Panc1 (cell line): ENCODE data around the gene REC114. TPM values are rescaled to one million over a fixed set of nuclear protein-coding genes. Genes with fewer than 3 reads are reported as not detected.
A peak's percentile ranks its signal among the peaks of the same experiment; 100 is the strongest.

Experiments used
- ATAC-seq: fragments of 200-7000 bp; cut with Tn5 transposase; 2 replicates; pipeline ENCODE4 v1.9.1; 2020; ENCODE audit warnings: mild to moderate bottlenecking, moderate library complexity
- BruUV-seq: library from RNA; stranded (reverse); fragments of 400-500 nt; replicated peaks from 2 replicates; lab custom pipeline; 2021; lab: Mats Ljungman, UMichigan
- CTCF ChIA-PET: fragments of 300-600 bp; sonication (Branson Sonifier 250); formaldehyde crosslinking; loops from one replicate; lab custom pipeline; 2022; ENCODE audit warnings: antibody characterized with exemption; lab: Charles Lee
- POLR2A ChIA-PET: fragments of 300-600 bp; sonication (Branson Sonifier 250); formaldehyde crosslinking; loops from one replicate; lab custom pipeline; 2022; ENCODE audit warnings: antibody characterized with exemption; lab: Charles Lee
- DNase-seq: peaks from one replicate; pipeline ENCODE4 v3.0.0-alpha.2; 2010; ENCODE audit warnings: low read depth, low spot score
- H3K27ac ChIP-seq: 2 replicates; pipeline ENCODE4 v1.5.1; 2011; ENCODE audit warnings: mild to moderate bottlenecking, low read length, inconsistent platforms
- H3K27me3 ChIP-seq: fragments of 200-500 bp; sonication (Bioruptor generic); 2 replicates; pipeline ENCODE4 v1.6.0; 2014; ENCODE audit warnings: low read length, inconsistent platforms; ENCODE audit not compliant: control insufficient read depth, insufficient read depth
- H3K36me3 ChIP-seq: fragments of 200-500 bp; sonication (Bioruptor generic); 2 replicates; pipeline ENCODE4 v1.5.1; 2014; ENCODE audit warnings: inconsistent platforms, mild to moderate bottlenecking, low read length, moderate library complexity; ENCODE audit not compliant: control insufficient read depth, insufficient read depth
- H3K4me1 ChIP-seq: 2 replicates; pipeline ENCODE4 v1.5.1; 2011; ENCODE audit warnings: inconsistent platforms, mild to moderate bottlenecking, low read length, moderate library complexity; ENCODE audit not compliant: control insufficient read depth, insufficient read depth
- H3K4me3 ChIP-seq, 2 experiments: 2 replicates each; pipeline ENCODE4 v1.5.1; 2011 to 2012; ENCODE audit warnings: low read depth in 2 of 2, low read length in 2 of 2, mild to moderate bottlenecking in 2 of 2, inconsistent platforms in 1 of 2, moderate library complexity in 1 of 2
- H3K9me3 ChIP-seq: fragments of 200-500 bp; sonication (Bioruptor generic); 2 replicates; pipeline ENCODE4 v1.5.1; 2014; ENCODE audit warnings: low read depth, mild to moderate bottlenecking, inconsistent platforms, low read length, moderate library complexity; ENCODE audit not compliant: control insufficient read depth, insufficient read depth
- POLR2AphosphoS5 ChIP-seq: IDR thresholded peaks from 2 replicates; pipeline ENCODE4 v1.6.1; 2012; ENCODE audit warnings: mild to moderate bottlenecking, low read depth, low read length, moderate library complexity
- SIN3A ChIP-seq: IDR thresholded peaks from 2 replicates; pipeline ENCODE4 v1.6.1; 2012; ENCODE audit warnings: low read depth, mild to moderate bottlenecking, low read length, moderate library complexity, borderline replicate concordance; ENCODE audit not compliant: insufficient read depth
- TCF7L2 ChIP-seq: IDR thresholded peaks from 2 replicates; pipeline ENCODE4 v1.6.1; 2011; ENCODE audit warnings: mild to moderate bottlenecking, low read depth, low read length, inconsistent platforms
- in situ Hi-C: cut with HindIII; loops from 2 replicates; pipeline ENCODE4 v1.10.0; 2016; ENCODE audit warnings: low sequenced_read_pairs, low pct_unique_long_range_greater_than_20kb
- intact Hi-C: fragments of 100-400 bp; cut with micrococcal nuclease; formaldehyde crosslinking; loops from one replicate; pipeline ENCODE4 v1.10.0; 2022; ENCODE audit not compliant: unreplicated experiment
- total RNA-seq: library from RNA; stranded (reverse); gene quantifications from one replicate; pipeline ENCODE4 v1.2.1, GENCODE V29; 2021; ENCODE audit not compliant: unreplicated experiment
- TF ChIP-seq, protein P1 (sequence below), 2 experiments: IDR thresholded peaks; 2 replicates each; pipeline ENCODE4 v1.6.1; 2011 to 2012; ENCODE audit warnings: low read depth in 2 of 2, control low read depth in 1 of 2, low read length in 1 of 2, mild to moderate bottlenecking in 1 of 2, moderate library complexity in 1 of 2; ENCODE audit not compliant: insufficient read depth in 1 of 2
- TF ChIP-seq, protein P2 (sequence below): fragments of 450-650 bp; IDR thresholded peaks from 2 replicates; pipeline ENCODE4 v1.5.1; 2017; ENCODE audit warnings: mild to moderate bottlenecking

REC114 gene
- total RNA-seq, 1 experiment from 2014 or later, result not detected

DNA sequence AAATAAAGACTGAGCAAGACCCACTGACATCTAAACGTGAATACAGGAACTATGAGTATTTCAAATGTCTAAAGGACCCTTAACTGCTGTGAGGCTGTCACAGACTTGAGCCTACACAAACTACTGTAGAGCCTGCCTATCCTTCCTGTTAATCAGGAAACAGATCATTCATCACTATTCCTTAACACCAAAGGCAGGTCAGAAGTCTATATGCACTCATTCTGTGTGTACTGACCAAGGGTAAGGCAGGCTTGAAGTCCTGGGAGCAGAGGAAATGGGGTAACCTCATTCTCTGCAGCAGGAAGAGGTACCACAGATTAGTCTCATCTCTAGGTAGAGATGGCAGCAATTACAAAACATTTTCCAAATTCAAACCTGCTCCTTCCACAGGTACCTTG, 159.5 kb downstream of the REC114 start:
- Histone ChIP-seq H3K27ac (peak overlapping the region; percentile 30; the same call in 1 of the 2 replicates), H3K4me1 (peaks cover 30% of the 10 kb centered on the region), H3K9me3 (no peaks in the 10 kb centered on the region), H3K4me3 (no peak overlapping the region), H3K27me3 (no peaks in the 10 kb centered on the region), H3K36me3 (no peaks in the 10 kb centered on the region)
- TF ChIP-seq, protein P1, sequence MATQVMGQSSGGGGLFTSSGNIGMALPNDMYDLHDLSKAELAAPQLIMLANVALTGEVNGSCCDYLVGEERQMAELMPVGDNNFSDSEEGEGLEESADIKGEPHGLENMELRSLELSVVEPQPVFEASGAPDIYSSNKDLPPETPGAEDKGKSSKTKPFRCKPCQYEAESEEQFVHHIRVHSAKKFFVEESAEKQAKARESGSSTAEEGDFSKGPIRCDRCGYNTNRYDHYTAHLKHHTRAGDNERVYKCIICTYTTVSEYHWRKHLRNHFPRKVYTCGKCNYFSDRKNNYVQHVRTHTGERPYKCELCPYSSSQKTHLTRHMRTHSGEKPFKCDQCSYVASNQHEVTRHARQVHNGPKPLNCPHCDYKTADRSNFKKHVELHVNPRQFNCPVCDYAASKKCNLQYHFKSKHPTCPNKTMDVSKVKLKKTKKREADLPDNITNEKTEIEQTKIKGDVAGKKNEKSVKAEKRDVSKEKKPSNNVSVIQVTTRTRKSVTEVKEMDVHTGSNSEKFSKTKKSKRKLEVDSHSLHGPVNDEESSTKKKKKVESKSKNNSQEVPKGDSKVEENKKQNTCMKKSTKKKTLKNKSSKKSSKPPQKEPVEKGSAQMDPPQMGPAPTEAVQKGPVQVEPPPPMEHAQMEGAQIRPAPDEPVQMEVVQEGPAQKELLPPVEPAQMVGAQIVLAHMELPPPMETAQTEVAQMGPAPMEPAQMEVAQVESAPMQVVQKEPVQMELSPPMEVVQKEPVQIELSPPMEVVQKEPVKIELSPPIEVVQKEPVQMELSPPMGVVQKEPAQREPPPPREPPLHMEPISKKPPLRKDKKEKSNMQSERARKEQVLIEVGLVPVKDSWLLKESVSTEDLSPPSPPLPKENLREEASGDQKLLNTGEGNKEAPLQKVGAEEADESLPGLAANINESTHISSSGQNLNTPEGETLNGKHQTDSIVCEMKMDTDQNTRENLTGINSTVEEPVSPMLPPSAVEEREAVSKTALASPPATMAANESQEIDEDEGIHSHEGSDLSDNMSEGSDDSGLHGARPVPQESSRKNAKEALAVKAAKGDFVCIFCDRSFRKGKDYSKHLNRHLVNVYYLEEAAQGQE (IDR thresholded peaks at IDR 0.05; ENCODE audit: insufficient read depth in 1 of 2, low read depth in 2 of 2, low read length in 1 of 2), result no peak
- TF ChIP-seq, protein P2, sequence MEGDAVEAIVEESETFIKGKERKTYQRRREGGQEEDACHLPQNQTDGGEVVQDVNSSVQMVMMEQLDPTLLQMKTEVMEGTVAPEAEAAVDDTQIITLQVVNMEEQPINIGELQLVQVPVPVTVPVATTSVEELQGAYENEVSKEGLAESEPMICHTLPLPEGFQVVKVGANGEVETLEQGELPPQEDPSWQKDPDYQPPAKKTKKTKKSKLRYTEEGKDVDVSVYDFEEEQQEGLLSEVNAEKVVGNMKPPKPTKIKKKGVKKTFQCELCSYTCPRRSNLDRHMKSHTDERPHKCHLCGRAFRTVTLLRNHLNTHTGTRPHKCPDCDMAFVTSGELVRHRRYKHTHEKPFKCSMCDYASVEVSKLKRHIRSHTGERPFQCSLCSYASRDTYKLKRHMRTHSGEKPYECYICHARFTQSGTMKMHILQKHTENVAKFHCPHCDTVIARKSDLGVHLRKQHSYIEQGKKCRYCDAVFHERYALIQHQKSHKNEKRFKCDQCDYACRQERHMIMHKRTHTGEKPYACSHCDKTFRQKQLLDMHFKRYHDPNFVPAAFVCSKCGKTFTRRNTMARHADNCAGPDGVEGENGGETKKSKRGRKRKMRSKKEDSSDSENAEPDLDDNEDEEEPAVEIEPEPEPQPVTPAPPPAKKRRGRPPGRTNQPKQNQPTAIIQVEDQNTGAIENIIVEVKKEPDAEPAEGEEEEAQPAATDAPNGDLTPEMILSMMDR, result no peak
- TF ChIP-seq POLR2AphosphoS5 (no peak), TCF7L2 (no peak), SIN3A (no peak)
- ATAC-seq, result peak; percentile 52
- intact Hi-C loops, result no loop called here
- POLR2A ChIA-PET, result no interaction called here
- CTCF ChIA-PET, result interaction anchor here (0.9 to 1.2 kb wide), 3 partner anchors 34 to 102 kb away, joined by 3 to 4 read pairs (median 4); no protein-coding TSS in a partner anchor
- BruUV-seq, result no TSS peak
- DNase-seq, result no peak
- in situ Hi-C loops, result no loop called here

DNA sequence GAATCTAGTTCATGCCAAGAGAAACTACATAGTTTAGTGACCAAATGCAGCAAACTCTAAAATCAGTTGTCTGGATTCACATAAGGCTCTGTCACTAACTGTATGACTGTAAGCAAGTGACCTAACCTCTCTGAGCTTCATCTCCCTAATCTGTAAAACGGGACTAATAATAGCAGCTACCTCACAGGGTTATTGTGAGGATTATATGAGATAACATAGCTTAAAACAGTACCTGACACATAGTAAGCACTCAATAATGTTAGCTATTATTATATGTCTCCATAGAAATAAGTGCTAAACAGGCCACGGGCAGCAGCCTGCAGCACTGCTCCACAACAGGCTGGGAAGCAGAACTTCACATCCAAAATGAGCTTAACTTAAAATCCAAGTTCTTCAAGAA, 160.0 kb downstream of the REC114 start:
- TF ChIP-seq POLR2AphosphoS5 (no peak), TCF7L2 (no peak), SIN3A (no peak)
- TF ChIP-seq, protein P1 (IDR thresholded peaks at IDR 0.05; ENCODE audit: insufficient read depth in 1 of 2, low read depth in 2 of 2, low read length in 1 of 2), result no peak
- TF ChIP-seq, protein P2, result no peak
- BruUV-seq, result no TSS peak
- intact Hi-C loops (no loop called here), in situ Hi-C loops (no loop called here)
- ChIA-PET CTCF (interaction anchor here (0.6 to 1.2 kb wide), 2 partner anchors 33 to 97 kb away, joined by 3 to 4 read pairs; no protein-coding TSS in a partner anchor), POLR2A (interaction anchor here (1.0 kb wide), 1 partner anchor 264 kb away, joined by 5 read pairs; no protein-coding TSS in a partner anchor)
- DNase-seq, result no peak
- ATAC-seq, result no peak
- Histone ChIP-seq H3K27ac (no peak overlapping the region), H3K4me3 (no peak overlapping the region), H3K9me3 (no peaks in the 10 kb centered on the region), H3K27me3 (no peaks in the 10 kb centered on the region), H3K36me3 (no peaks in the 10 kb centered on the region), H3K4me1 (peaks cover 30% of the 10 kb centered on the region)
